GM10266 (cell line): ENCODE measurements around the gene WSB1.

Experiments used
- DNase-seq: peaks from one replicate; pipeline ENCODE4 v3.0.0; 2012; ENCODE audit errors: extremely low spot score
- TF ChIP-seq, protein P1 (sequence below): IDR thresholded peaks from 2 replicates; pipeline ENCODE4 v1.5.1; 2012; ENCODE audit warnings: mild to moderate bottlenecking, low read depth; ENCODE audit not compliant: control insufficient read depth, insufficient read depth; ENCODE audit errors: missing control alignments

The WSB1 gene

DNA sequence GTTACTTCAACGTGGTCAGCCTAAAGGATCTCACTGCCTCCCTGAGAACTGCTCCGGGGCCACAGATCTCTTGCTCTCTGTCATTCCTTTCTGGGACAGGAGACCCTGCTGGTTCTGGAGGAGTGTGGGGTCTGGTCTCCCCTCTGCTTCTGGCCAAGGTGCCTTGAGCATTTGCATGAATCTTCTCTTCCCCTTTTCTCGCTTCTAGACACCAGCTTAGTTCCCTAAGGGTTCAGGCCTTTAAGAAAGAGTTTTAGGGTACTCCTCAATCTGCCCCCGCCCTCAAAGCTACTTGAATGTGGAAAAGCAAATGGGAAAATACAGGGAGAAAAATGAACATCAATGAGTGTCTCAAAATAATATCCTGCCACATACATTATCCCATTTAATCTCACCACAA is 48.1 kb downstream of the WSB1 start:
- TF ChIP-seq, protein P1, sequence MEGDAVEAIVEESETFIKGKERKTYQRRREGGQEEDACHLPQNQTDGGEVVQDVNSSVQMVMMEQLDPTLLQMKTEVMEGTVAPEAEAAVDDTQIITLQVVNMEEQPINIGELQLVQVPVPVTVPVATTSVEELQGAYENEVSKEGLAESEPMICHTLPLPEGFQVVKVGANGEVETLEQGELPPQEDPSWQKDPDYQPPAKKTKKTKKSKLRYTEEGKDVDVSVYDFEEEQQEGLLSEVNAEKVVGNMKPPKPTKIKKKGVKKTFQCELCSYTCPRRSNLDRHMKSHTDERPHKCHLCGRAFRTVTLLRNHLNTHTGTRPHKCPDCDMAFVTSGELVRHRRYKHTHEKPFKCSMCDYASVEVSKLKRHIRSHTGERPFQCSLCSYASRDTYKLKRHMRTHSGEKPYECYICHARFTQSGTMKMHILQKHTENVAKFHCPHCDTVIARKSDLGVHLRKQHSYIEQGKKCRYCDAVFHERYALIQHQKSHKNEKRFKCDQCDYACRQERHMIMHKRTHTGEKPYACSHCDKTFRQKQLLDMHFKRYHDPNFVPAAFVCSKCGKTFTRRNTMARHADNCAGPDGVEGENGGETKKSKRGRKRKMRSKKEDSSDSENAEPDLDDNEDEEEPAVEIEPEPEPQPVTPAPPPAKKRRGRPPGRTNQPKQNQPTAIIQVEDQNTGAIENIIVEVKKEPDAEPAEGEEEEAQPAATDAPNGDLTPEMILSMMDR: no peak
- no peak for DNase-seq

DNA sequence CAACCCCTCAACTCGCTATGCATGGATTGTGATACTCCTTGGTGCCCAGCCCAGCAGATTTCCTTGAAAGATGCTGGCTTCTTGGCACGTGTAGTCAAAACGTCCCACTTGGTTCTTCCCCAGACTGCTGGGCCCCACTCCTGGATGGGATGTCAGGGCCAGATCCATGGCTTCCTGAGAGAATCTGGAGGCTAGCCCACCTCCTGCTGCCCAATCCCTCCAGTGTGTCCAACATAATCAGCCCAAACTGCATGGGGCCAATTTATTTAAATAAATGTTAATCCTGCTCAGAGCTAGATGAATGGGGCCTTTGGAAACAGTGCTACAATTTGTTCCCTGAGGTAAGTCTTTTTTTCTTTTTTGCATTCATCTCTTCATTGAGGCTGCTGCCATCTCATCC is 49.4 kb downstream of the WSB1 start:
- TF ChIP-seq, protein P1: no peak
- no peak for DNase-seq

DNA sequence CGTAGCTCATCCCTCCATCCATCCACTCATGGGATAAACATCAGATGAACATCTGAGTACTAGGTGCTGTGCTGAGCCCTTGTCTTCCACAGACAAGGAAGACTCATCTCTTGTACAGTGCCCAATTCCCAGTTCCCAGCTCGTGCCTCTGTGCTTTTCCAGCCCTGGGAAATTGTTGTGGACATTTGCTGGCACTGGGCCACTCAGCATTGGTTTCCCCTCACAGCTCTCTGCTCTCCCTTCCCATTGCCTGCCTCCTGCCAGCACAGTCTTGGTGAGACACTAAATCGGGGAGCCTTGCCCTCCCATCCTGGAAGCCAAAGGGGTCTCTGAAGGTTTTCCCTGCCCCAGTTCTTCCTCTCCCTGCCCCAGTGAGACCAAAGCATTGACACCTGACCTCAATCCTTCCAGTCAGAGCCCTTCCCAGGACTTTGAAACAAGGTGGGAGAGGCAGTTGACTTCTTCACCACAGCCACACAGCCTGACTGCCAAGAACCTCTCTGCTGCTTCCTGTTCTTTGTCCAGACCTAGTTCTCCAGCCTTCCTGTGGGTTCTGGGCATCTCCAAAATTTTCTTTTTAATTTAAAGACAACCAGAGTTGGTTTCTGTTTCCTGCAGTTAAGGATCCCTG is 50.2 kb downstream of the WSB1 start:
- no peak for DNase-seq
- TF ChIP-seq, protein P1: no peak

DNA sequence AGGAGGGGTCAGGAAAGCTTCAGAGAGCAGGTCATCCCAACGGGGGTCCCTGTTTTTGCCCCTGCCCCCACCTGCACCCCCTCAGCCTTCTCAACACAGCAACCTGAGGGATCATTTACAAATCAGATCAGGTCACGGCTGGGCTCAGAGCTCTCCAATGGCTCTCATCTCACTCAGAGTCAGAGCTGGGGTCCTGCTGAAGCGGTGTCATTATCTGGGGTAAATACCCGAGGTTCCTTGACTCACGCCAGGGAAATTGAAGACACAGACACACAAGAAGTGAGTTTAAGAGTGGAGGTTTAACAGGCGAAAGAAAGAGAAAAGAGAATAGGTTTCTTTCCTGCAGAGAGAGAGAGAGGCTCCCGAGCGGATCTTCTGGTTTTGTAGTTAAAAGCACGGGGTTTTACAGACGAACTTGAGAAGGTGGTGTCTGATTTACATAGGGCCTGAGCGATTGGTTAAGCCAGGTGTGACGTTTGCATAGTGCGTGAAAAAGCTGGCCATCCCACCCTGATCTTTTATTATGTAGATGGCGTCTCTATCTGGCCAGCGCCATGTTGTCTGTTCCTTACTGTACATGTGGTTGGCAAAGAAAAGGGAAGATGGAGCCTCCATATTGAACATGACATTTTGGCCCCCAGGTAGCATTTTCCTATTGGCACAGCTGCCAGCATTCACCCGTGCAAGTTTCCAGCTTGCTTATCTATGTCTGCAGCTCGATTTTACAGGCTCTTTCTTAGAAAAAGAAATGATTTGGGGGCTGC is 51.4 kb downstream of the WSB1 start:
- DNase-seq: no peak
- TF ChIP-seq, protein P1: no peak

DNA sequence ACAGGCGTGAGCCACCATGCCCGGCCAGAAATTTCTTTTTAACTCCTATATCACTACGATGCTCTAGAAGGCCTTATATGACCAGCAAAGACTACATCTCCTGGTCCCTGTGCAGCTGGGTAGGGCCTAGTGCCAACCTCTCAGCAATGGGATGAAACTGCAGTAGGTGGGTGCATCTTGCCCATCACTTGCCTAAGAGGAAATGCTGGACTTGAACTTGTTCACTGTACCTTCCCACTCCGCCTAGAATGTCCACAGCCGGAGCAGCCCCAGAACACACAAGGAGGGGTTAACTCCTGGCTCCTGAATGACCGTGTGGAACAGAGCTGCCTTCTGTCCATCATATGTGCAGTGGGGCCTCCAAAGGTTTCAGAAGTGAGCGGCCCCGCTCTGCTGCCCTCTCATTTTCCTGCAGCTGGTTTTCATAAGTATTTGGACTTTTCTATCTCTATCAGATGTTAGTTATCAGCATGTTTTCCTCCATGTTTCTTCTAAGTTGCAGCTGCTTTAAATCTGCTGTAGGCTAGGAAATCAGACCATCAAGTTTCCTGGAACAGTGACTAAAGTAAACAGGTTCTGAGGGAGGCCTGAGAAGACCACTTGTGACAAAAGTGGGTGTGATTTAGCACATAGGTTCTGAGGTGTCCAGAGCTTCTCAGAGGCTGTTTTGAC is 52.5 kb downstream of the WSB1 start:
- TF ChIP-seq, protein P1: no peak

DNA sequence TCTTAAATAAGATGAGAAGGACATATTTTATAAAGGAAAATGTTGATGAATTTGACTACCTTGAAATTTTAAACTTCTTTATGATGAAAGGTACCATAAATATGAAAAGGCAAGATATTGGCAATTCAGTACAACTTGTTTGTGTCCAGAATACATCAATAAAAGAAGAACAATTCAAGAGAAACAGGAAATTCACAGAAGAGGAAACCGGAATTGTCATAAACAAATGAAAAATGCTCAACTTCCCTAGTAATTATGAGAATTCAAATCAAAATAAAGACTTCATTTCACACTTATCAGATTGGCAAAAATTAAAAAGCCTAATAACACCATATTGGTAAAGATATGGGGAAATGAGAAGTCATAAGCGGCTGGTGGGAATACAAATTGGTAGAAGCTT is 54.3 kb downstream of the WSB1 start:
- no peak for DNase-seq
- TF ChIP-seq, protein P1: no peak

More for the DNA sequence above, 52.5 kb downstream of the WSB1 start:
- no peak for DNase-seq

DNA sequence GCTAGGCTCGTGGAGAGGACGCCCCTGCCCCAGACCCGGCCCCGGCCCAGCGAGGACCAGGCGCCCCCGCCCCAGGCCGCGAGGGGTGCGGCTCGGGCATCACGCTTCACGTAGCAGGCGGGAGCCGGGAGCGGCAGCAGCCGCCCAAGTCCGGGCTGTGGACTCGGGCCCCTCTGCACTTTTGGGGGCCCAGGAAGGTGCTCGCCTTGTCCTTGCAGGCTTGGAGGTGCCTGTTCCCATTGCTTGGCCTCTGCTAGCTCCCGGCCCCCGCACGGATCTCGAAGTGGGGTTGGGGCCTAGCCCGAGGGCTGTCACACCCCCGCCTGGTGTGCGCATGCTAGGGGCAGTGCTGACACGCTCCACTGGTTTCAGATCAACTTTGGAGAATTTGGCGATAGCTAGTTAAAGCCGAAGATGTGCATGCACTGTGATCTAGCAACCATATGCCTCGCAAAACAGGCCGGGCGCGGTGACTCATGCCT is 55.7 kb downstream of the WSB1 start:
- TF ChIP-seq, protein P1: no peak
- DNase-seq: no peak
